ENCODE measurements around the gene CTH.

- no peak for TF ChIP-seq CTCF (conservative IDR thresholded peaks at IDR 0.05; ENCODE audit: low read depth in 2 of 2)
- TF ChIP-seq EZH2 (IDR thresholded peaks at IDR 0.05; ENCODE audit: low read depth, unreplicated experiment) = no peak
- no peak for TF ChIP-seq EZH2phosphoT487 (IDR thresholded peaks at IDR 0.05; ENCODE audit: unreplicated experiment)
- TF ChIP-seq ETS1 (IDR thresholded peaks at IDR 0.05) = no peak
- no peak for TF ChIP-seq POLR2AphosphoS5 (IDR thresholded peaks at IDR 0.05; ENCODE audit: low read depth)
- no peak for TF ChIP-seq JUNB (IDR thresholded peaks at IDR 0.05; ENCODE audit: unreplicated experiment)
- no peak for TF ChIP-seq STAT1 (IDR thresholded peaks at IDR 0.05; ENCODE audit: unreplicated experiment)
- TF ChIP-seq REST (IDR thresholded peaks at IDR 0.05; ENCODE audit: unreplicated experiment) = no peak
- no peak for TF ChIP-seq ZNF114 (CRISPR knock-in tag; IDR thresholded peaks at IDR 0.05)
- TF ChIP-seq CREB1 (CRISPR knock-in tag; IDR thresholded peaks at IDR 0.05; ENCODE audit: low read depth) = no peak
- no peak for TF ChIP-seq NANOG (IDR thresholded peaks at IDR 0.05; ENCODE audit: borderline replicate concordance)
- no peak for TF ChIP-seq ZNF331 (CRISPR knock-in tag; IDR thresholded peaks at IDR 0.05; ENCODE audit: low read depth)
- TF ChIP-seq ZNF462 (CRISPR knock-in tag; IDR thresholded peaks at IDR 0.05) = no peak
These were observed 44.2 kb downstream of the CTH start for GRCh38 chr1:70455291-70455690.

All from GM23338 (cell line).